MM.1S (cell line): ENCODE measurements around the gene KATNAL2.

Source experiments
- DNase-seq: peaks from one replicate; pipeline ENCODE4 v3.0.0-alpha.2; 2015
- H2AFZ ChIP-seq: fragments of 300-600 bp; sonication (generic); 2 replicates; pipeline ENCODE4 v1.6.0; 2016; ENCODE audit warnings: antibody characterized with exemption, low read length
- H3F3A ChIP-seq: fragments of 300-600 bp; sonication (generic); 2 replicates; pipeline ENCODE4 v1.6.1; 2016; ENCODE audit warnings: mild to moderate bottlenecking, antibody characterized with exemption, low read length, moderate library complexity, mixed read lengths; ENCODE audit not compliant: insufficient read depth
- H3K27ac ChIP-seq: fragments of 300-600 bp; sonication (generic); 2 replicates; pipeline ENCODE4 v1.5.1; 2016; ENCODE audit warnings: mild to moderate bottlenecking, low read length
- H3K27me3 ChIP-seq: fragments of 300-600 bp; sonication (generic); replicated peaks from 2 replicates; pipeline ENCODE4 v1.6.0; 2016; ENCODE audit warnings: low read length; ENCODE audit not compliant: insufficient read depth
- H3K36me3 ChIP-seq: fragments of 300-600 bp; sonication (generic); replicated peaks from 2 replicates; pipeline ENCODE4 v1.6.1; 2016; ENCODE audit warnings: mild to moderate bottlenecking, low read length, mixed read lengths; ENCODE audit not compliant: insufficient read depth
- H3K4me1 ChIP-seq: fragments of 300-600 bp; sonication (generic); 2 replicates; pipeline ENCODE4 v1.6.1; 2016; ENCODE audit warnings: low read length, mixed read lengths
- H3K4me2 ChIP-seq: fragments of 300-600 bp; sonication (generic); 2 replicates; pipeline ENCODE4 v1.6.0; 2016; ENCODE audit warnings: low read depth, low read length
- H3K4me3 ChIP-seq: fragments of 300-600 bp; sonication (generic); 2 replicates; pipeline ENCODE4 v1.5.1; 2016; ENCODE audit warnings: low read length, mixed read lengths
- H3K79me2 ChIP-seq: fragments of 300-600 bp; sonication (generic); 2 replicates; pipeline ENCODE4 v1.6.1; 2016; ENCODE audit warnings: mixed run types, low read length, mixed read lengths
- H3K9ac ChIP-seq: fragments of 300-600 bp; sonication (generic); 2 replicates; pipeline ENCODE4 v1.6.1; 2016; ENCODE audit warnings: low read length, mixed read lengths
- H3K9me2 ChIP-seq: fragments of 300-600 bp; sonication (generic); replicated peaks from 2 replicates; pipeline ENCODE4 v1.6.1; 2016; ENCODE audit warnings: mild to moderate bottlenecking, low read length, mixed read lengths; ENCODE audit not compliant: insufficient read depth
- H3K9me3 ChIP-seq: fragments of 300-600 bp; sonication (generic); replicated peaks from 2 replicates; pipeline ENCODE4 v1.6.1; 2016; ENCODE audit warnings: mild to moderate bottlenecking, low read length, mixed read lengths; ENCODE audit not compliant: insufficient read depth
- H4K20me1 ChIP-seq: fragments of 300-600 bp; sonication (generic); 2 replicates; pipeline ENCODE4 v1.6.1; 2016; ENCODE audit warnings: mild to moderate bottlenecking, low read length, moderate library complexity, mixed read lengths; ENCODE audit not compliant: insufficient read depth
- EZH2 ChIP-seq: fragments of 300-600 bp; sonication (generic); optimal IDR thresholded peaks from 2 replicates; pipeline ENCODE3; 2017; ENCODE audit warnings: low read depth, mild to moderate bottlenecking, antibody characterized with exemption, low read length, mixed read lengths
- EZH2phosphoT487 ChIP-seq: fragments of 300-600 bp; sonication (generic); IDR thresholded peaks from 2 replicates; pipeline ENCODE4 v1.6.1; 2018; ENCODE audit warnings: antibody characterized with exemption, low read length
- TF ChIP-seq, protein P1 (sequence below): fragments of 300-600 bp; sonication (generic); IDR thresholded peaks from 2 replicates; pipeline ENCODE4 v1.5.1; 2016; ENCODE audit warnings: antibody characterized with exemption, low read length, mixed read lengths

KATNAL2 gene

DNA sequence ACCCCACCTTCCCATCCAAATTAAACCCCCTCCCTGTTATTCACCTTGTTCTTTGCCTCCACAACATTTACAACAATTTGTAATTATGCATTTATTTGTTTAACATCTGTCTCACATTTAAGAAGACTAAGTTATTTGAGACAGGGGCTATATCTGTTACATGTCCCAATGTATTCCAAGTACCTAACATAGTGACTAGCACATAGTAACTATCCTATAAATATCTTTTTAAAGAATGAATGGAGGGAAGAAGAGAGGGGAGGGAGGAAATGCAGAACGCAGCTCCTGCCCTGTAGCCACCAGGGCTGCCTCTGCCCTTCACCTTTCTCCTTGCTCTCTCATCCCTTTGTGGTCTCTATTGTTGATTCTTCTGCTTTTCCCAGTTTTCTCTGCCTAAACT, 192.3 kb downstream of the KATNAL2 start:
- H3F3A ChIP-seq: no peaks in the 10 kb centered on the region
- H3K27ac ChIP-seq: no peak overlapping the region
- H3K4me1 ChIP-seq: no peaks in the 10 kb centered on the region
- H3K4me3 ChIP-seq: no peak overlapping the region
- no peaks in the 10 kb centered on the region for H3K79me2 ChIP-seq
- no peak for TF ChIP-seq EZH2
- TF ChIP-seq EZH2phosphoT487: no peak
- TF ChIP-seq, protein P1, sequence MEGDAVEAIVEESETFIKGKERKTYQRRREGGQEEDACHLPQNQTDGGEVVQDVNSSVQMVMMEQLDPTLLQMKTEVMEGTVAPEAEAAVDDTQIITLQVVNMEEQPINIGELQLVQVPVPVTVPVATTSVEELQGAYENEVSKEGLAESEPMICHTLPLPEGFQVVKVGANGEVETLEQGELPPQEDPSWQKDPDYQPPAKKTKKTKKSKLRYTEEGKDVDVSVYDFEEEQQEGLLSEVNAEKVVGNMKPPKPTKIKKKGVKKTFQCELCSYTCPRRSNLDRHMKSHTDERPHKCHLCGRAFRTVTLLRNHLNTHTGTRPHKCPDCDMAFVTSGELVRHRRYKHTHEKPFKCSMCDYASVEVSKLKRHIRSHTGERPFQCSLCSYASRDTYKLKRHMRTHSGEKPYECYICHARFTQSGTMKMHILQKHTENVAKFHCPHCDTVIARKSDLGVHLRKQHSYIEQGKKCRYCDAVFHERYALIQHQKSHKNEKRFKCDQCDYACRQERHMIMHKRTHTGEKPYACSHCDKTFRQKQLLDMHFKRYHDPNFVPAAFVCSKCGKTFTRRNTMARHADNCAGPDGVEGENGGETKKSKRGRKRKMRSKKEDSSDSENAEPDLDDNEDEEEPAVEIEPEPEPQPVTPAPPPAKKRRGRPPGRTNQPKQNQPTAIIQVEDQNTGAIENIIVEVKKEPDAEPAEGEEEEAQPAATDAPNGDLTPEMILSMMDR: no peak
- no peaks in the 10 kb centered on the region for H3K9me2 ChIP-seq
- H4K20me1 ChIP-seq: no peaks in the 10 kb centered on the region
- H3K4me2 ChIP-seq: no peak overlapping the region
- H3K36me3 ChIP-seq: no peaks in the 10 kb centered on the region
- no peak for DNase-seq
- no peak overlapping the region for H2AFZ ChIP-seq
- H3K27me3 ChIP-seq: no peaks in the 10 kb centered on the region
- no peaks in the 10 kb centered on the region for H3K9me3 ChIP-seq
- H3K9ac ChIP-seq: no peak overlapping the region

DNA sequence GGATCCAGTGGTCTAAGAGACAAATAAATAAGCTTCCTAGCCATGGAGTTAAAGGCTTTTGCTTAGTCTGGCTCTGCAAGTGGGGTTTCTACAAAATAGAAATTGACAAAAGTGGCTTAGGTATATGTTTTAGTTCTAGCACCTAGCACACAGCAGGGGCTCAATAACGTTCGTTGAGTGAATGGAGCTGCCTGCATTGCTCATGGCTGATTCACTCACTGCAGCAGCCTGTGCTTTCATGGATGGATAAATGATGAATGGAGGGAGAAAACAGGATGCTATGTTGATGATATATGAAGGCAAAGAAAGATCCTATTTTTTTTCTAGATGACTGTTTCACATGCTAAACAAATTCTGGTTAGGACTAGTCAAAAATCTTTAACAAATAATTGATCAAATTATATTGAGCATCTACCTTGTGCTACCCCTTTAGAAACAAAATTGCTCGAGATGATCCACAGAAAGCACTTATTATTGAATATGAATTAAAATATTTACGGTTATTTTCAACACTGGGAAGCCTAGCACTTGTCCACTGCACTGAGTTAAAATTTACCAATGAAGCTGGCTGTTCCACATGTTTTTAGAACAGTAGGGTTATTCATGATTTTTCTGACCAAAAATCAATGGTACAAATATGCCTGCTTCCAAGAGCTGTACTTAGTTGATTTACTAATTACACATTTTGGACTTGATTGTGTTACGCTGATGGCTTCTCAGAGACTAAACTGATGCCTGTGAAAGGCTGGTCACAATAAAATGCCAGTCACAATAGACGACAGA, 193.3 kb downstream of the KATNAL2 start:
- Histone ChIP-seq H3K79me2 (no peaks in the 10 kb centered on the region), H4K20me1 (no peaks in the 10 kb centered on the region), H3K4me1 (no peaks in the 10 kb centered on the region), H3K4me3 (no peak overlapping the region), H2AFZ (no peak overlapping the region), H3K4me2 (no peak overlapping the region), H3K9me3 (no peaks in the 10 kb centered on the region), H3K36me3 (no peaks in the 10 kb centered on the region), H3K27me3 (no peaks in the 10 kb centered on the region), H3K27ac (no peak overlapping the region), H3K9ac (no peak overlapping the region), H3K9me2 (no peaks in the 10 kb centered on the region), H3F3A (no peaks in the 10 kb centered on the region)
- DNase-seq: no peak
- no peak for TF ChIP-seq EZH2phosphoT487
- no peak for TF ChIP-seq EZH2
- TF ChIP-seq, protein P1: no peak

DNA sequence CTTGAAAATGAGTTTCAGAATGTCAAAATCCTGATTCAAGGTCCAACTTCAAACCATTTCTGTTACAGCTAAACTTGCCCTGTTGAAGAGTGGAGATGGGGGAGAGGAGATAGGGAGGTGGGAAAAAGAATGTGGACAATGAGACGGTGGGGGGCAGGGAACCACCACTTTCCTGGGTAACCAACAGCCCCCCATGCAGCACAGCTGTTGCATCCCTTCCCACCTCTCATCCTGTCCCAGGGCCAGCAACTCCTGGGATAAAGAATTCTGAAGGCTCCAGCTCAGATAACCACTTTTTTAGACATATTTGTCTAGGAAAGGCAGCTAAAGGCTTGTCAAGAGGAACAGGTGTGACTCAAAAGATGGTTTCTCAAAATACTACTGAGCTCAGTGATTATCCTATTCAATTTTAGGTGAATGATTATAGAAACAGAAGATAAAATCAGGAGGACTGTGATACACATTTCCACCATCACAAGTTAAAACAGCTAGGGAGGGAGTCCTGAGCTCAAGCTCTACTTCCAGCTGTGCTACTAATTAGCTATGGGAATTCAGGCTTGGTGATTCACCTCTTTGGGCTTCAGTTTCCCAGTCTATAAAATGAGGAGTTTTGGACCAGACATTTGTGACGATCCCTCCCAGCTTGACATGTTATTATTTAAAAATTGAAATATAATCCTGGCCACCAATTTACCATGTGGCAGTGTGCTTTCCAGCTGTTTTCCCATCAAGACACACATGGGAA, 196.6 kb downstream of the KATNAL2 start:
- H3K4me1 ChIP-seq: no peaks in the 10 kb centered on the region
- no peaks in the 10 kb centered on the region for H3K9me2 ChIP-seq
- no peaks in the 10 kb centered on the region for H3K79me2 ChIP-seq
- TF ChIP-seq EZH2phosphoT487 (no peak), EZH2 (no peak)
- TF ChIP-seq, protein P1: no peak
- no peaks in the 10 kb centered on the region for H4K20me1 ChIP-seq
- no peak overlapping the region for H3K4me3 ChIP-seq
- H3K36me3 ChIP-seq: no peaks in the 10 kb centered on the region
- H2AFZ ChIP-seq: no peak overlapping the region
- no peaks in the 10 kb centered on the region for H3F3A ChIP-seq
- H3K4me2 ChIP-seq: no peak overlapping the region
- no peaks in the 10 kb centered on the region for H3K9me3 ChIP-seq
- no peak overlapping the region for H3K27ac ChIP-seq
- H3K9ac ChIP-seq: no peak overlapping the region
- H3K27me3 ChIP-seq: no peaks in the 10 kb centered on the region
- DNase-seq: no peak
